ENCODE results near the gene USPL1. TPM values are rescaled to one million over a fixed set of nuclear protein-coding genes. Genes with fewer than 3 reads are reported as not detected.
A peak's percentile ranks its signal among the peaks of the same experiment; 100 is the strongest.

The USPL1 gene
- total RNA-seq (ENCODE audit: unreplicated experiment) = 21.1 TPM
- long read RNA-seq, partial matches to known transcripts = 3 of 4 reads
- long read RNA-seq, other reads (novel, unspliced or antisense) = 1 of 4 reads

GRCh38 chr13:30617315-30618185, at the start of gene USPL1:
Gene USPL1 (plus strand): TSS chr13:30617920. CDS start chr13:30621141, 3,221 bp downstream.
- peak; percentile 97 for DNase-seq (ENCODE audit: low spot score)
- H3K9me3 Mint-ChIP-seq (ENCODE audit: unreplicated experiment) = no peaks in the 10 kb centered on the region
- no peaks in the 10 kb centered on the region for H3K36me3 Mint-ChIP-seq (ENCODE audit: low read depth, unreplicated experiment)
- H3K27ac Mint-ChIP-seq (ENCODE audit: unreplicated experiment) = no peak within 1 kb of the TSS
- TF ChIP-seq CTCF (IDR thresholded peaks at IDR 0.05; ENCODE audit: unreplicated experiment) = no peak
- H3K4me3 Mint-ChIP-seq (ENCODE audit: unreplicated experiment) = no peak within 1 kb of the TSS
- no peaks in the 10 kb centered on the region for H3K27me3 Mint-ChIP-seq (ENCODE audit: unreplicated experiment)
- H3K4me1 Mint-ChIP-seq (ENCODE audit: unreplicated experiment) = peaks cover 7% of the 10 kb centered on the region

GRCh38 chr13:30569901-30570576, 47.7 kb upstream of the USPL1 start:
- H3K4me3 Mint-ChIP-seq (ENCODE audit: unreplicated experiment) = no peak overlapping the region
- no peaks in the 10 kb centered on the region for H3K36me3 Mint-ChIP-seq (ENCODE audit: low read depth, unreplicated experiment)
- H3K4me1 Mint-ChIP-seq (ENCODE audit: unreplicated experiment) = no peaks in the 10 kb centered on the region
- DNase-seq (ENCODE audit: low spot score) = no peak
- H3K27ac Mint-ChIP-seq (ENCODE audit: unreplicated experiment) = no peak overlapping the region
- no peak for TF ChIP-seq CTCF (IDR thresholded peaks at IDR 0.05; ENCODE audit: unreplicated experiment)
- no peaks in the 10 kb centered on the region for H3K9me3 Mint-ChIP-seq (ENCODE audit: unreplicated experiment)
- H3K27me3 Mint-ChIP-seq (ENCODE audit: unreplicated experiment) = peaks cover 2% of the 10 kb centered on the region

- H3K27ac Mint-ChIP-seq (ENCODE audit: unreplicated experiment) = no peak overlapping the region
- H3K9me3 Mint-ChIP-seq (ENCODE audit: unreplicated experiment) = no peaks in the 10 kb centered on the region
Observed at GRCh38 chr13:30570691-30571090, 47.0 kb upstream of the USPL1 start.

GRCh38 chr13:30572859-30573275, 44.9 kb upstream of the USPL1 start:
- DNase-seq (ENCODE audit: low spot score) = no peak
- no peaks in the 10 kb centered on the region for H3K4me1 Mint-ChIP-seq (ENCODE audit: unreplicated experiment)
- H3K9me3 Mint-ChIP-seq (ENCODE audit: unreplicated experiment) = no peaks in the 10 kb centered on the region
- TF ChIP-seq CTCF (IDR thresholded peaks at IDR 0.05; ENCODE audit: unreplicated experiment) = no peak
- no peak overlapping the region for H3K27ac Mint-ChIP-seq (ENCODE audit: unreplicated experiment)
- peaks cover 2% of the 10 kb centered on the region for H3K27me3 Mint-ChIP-seq (ENCODE audit: unreplicated experiment)
- H3K36me3 Mint-ChIP-seq (ENCODE audit: low read depth, unreplicated experiment) = no peaks in the 10 kb centered on the region
- no peak overlapping the region for H3K4me3 Mint-ChIP-seq (ENCODE audit: unreplicated experiment)

More at GRCh38 chr13:30570691-30571090, 47.0 kb upstream of the USPL1 start:
- Mint-ChIP-seq H3K4me1 (ENCODE audit: unreplicated experiment) (no peaks in the 10 kb centered on the region), H3K27me3 (ENCODE audit: unreplicated experiment) (peaks cover 2% of the 10 kb centered on the region), H3K36me3 (ENCODE audit: low read depth, unreplicated experiment) (no peaks in the 10 kb centered on the region), H3K4me3 (ENCODE audit: unreplicated experiment) (no peak overlapping the region)
- no peak for DNase-seq (ENCODE audit: low spot score)
- TF ChIP-seq CTCF (IDR thresholded peaks at IDR 0.05; ENCODE audit: unreplicated experiment) = no peak

Data from endothelial cell (in vitro differentiated cells).